Activated CD4-positive, alpha-beta memory T cell treated with anti-CD3 and anti-CD28 coated beads for 36 hours (primary cell): ENCODE results near the gene ERBB3. TPM values are rescaled to one million over a fixed set of nuclear protein-coding genes. Genes with fewer than 3 reads are reported as not detected.

Experiments used
- CTCF ChIA-PET: fragments of 350-600 bp; sonication (Branson Sonifier 250); formaldehyde crosslinking; loops from one replicate; lab custom pipeline; 2021; ENCODE audit warnings: antibody characterized with exemption, inconsistent platforms; lab: Charles Lee
- POLR2A ChIA-PET: fragments of 350-600 bp; sonication (Branson Sonifier 250); formaldehyde crosslinking; loops from one replicate; lab custom pipeline; 2021; ENCODE audit warnings: antibody characterized with exemption; lab: Charles Lee
- DNase-seq: peaks from one replicate; pipeline ENCODE4 v3.0.0-alpha.2; 2020
- H3K27ac Mint-ChIP-seq: one replicate; pipeline ENCODE4 v1.8.0; 2021; ENCODE audit warnings: mixed read lengths
- H3K27me3 Mint-ChIP-seq: one replicate; pipeline ENCODE4 v1.8.0; 2021; ENCODE audit warnings: mixed read lengths
- H3K36me3 Mint-ChIP-seq: one replicate; pipeline ENCODE4 v1.8.0; 2021; ENCODE audit warnings: mixed read lengths
- H3K4me1 Mint-ChIP-seq: one replicate; pipeline ENCODE4 v1.8.0; 2021; ENCODE audit warnings: low read depth, mixed read lengths
- H3K4me3 Mint-ChIP-seq: one replicate; pipeline ENCODE4 v1.8.0; 2021; ENCODE audit warnings: mild to moderate bottlenecking, mixed read lengths
- H3K9me3 Mint-ChIP-seq: one replicate; pipeline ENCODE4 v1.8.0; 2021; ENCODE audit warnings: mixed read lengths
- intact Hi-C: fragments of 100-400 bp; cut with micrococcal nuclease; formaldehyde crosslinking; loops from one replicate; pipeline ENCODE4 v1.15.1; 2023
- total RNA-seq, 2 experiments: library from RNA; stranded (reverse); gene quantifications; one replicate each; pipeline ENCODE4 v1.2.3, GENCODE V29; 2021

The ERBB3 gene
- total RNA-seq, 2 experiments from 2014 or later = 0.82 to 0.86 TPM

GRCh38 chr12:56101045-56101444 is 21.1 kb downstream of the ERBB3 start:
- Mint-ChIP-seq H3K36me3 (peaks cover 18% of the 10 kb centered on the region), H3K4me3 (no peak overlapping the region), H3K4me1 (peaks cover 21% of the 10 kb centered on the region), H3K27ac (no peak overlapping the region), H3K27me3 (no peaks in the 10 kb centered on the region), H3K9me3 (no peaks in the 10 kb centered on the region)
- no peak for DNase-seq
- ChIA-PET CTCF (interaction anchor here (1.2 kb wide), 1 partner anchor 105 kb away, joined by 6 read pairs; no protein-coding TSS in a partner anchor), POLR2A (no interaction called here)
- intact Hi-C loops = loop anchor here (5.0 to 10.0 kb wide), 3 partner anchors 104 to 1116 kb away; partner anchors contain the start of genes ORMDL2, SARNP, SUOX and TESPA1

DNA sequence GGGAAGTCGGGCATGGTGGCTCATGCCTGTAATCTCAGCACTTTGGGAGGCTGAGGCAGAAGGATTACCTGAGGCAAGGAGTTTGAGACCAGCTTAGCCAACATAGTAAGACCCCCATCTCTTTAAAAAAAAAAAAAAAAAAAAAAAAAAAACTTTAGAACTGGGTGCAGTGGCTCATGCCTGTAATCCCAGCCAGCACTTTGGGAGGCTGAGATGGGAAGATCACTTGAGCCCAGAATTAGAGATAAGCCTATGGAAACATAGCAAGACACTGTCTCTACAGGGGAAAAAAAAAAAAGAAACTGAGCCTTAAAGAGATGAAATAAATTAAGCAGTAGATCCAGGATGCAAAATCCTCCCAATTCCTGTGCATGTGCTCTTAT is 22.7 kb downstream of the ERBB3 start:
- intact Hi-C loops = loop anchor here (5.0 to 10.0 kb wide), 3 partner anchors 105 to 1118 kb away; partner anchors contain the start of genes ORMDL2, SARNP, SUOX and TESPA1
- Mint-ChIP-seq H3K9me3 (no peaks in the 10 kb centered on the region), H3K4me1 (peaks cover 34% of the 10 kb centered on the region), H3K36me3 (peaks cover 32% of the 10 kb centered on the region), H3K27me3 (no peaks in the 10 kb centered on the region), H3K4me3 (peak overlapping the region; percentile 100), H3K27ac (peak overlapping the region; percentile 97)
- no peak for DNase-seq
- ChIA-PET CTCF (interaction anchor here (0.7 to 4.9 kb wide), 8 partner anchors 15 to 106 kb away, joined by 3 to 60 read pairs (median 14); partner anchors contain the start of genes ERBB3, ESYT1, RPL41 and SMARCC2), POLR2A (interaction anchor here (1.1 to 6.1 kb wide), 8 partner anchors 10 to 129 kb away, joined by 3 to 101 read pairs (median 10); partner anchors contain the start of genes ERBB3, RAB5B, RPL41 and ZC3H10)

DNA sequence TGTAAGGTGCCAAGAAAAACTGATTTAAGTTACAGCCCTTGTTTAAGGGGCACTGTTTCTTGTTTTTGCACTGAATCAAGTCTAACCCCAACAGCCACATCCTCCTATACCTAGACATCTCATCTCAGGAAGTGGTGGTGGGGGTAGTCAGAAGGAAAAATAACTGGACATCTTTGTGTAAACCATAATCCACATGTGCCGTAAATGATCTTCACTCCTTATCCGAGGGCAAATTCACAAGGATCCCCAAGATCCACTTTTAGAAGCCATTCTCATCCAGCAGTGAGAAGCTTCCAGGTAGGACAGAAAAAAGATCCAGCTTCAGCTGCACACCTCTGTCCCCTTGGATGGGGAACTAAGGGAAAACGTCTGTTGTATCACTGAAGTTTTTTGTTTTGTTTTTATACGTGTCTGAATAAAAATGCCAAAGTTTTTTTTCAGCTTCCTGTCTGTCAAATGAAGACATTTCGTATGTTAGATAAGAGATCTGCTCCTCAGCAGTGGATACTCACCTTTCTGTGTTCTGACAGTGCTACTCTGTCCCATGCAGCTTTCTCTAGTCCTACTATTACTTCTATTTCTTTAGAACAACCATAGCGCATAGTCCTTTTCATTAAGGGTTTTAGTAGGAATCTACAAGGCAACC is 23.2 kb downstream of the ERBB3 start:
- ChIA-PET POLR2A (interaction anchor here (0.9 to 6.1 kb wide), 15 partner anchors 10 to 365 kb away, joined by 3 to 101 read pairs (median 5); partner anchors contain the start of genes CNPY2, ERBB3, MYL6 and ORMDL2), CTCF (interaction anchor here (0.7 to 4.9 kb wide), 12 partner anchors 14 to 531 kb away, joined by 3 to 60 read pairs (median 6); partner anchors contain the start of genes DGKA, ERBB3, ESYT1 and RNF41)
- intact Hi-C loops = loop anchor here (5.0 to 10.0 kb wide), 3 partner anchors 106 to 1118 kb away; partner anchors contain the start of genes ORMDL2, SARNP, SUOX and TESPA1
- Mint-ChIP-seq H3K4me1 (peaks cover 34% of the 10 kb centered on the region), H3K27me3 (no peaks in the 10 kb centered on the region), H3K36me3 (peaks cover 37% of the 10 kb centered on the region), H3K4me3 (peak overlapping the region; percentile 100), H3K9me3 (no peaks in the 10 kb centered on the region), H3K27ac (peak overlapping the region; percentile 97)
- DNase-seq = peak; percentile 19

DNA sequence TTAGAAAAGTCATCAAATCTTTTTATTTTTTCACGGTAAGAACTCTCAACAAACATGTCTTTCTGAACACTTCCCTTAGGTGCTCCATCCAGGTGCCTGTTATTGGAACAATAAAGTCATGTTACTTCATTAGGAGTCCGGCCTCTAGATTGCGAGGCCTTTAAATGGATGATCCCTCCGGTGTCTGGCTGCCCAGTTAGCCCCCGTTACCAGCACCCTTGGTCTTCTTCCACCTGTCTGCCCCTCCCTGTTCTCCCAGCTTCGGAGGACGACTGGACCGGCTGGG is 23.8 kb downstream of the ERBB3 start:
- H3K9me3 Mint-ChIP-seq = no peaks in the 10 kb centered on the region
- ChIA-PET CTCF (interaction anchor here (0.8 to 4.9 kb wide), 15 partner anchors 14 to 533 kb away, joined by 3 to 60 read pairs (median 7); partner anchors contain the start of genes DGKA, ERBB3, ESYT1 and MYL6B), POLR2A (interaction anchor here (0.7 to 6.1 kb wide), 18 partner anchors 9 to 365 kb away, joined by 3 to 101 read pairs (median 5); partner anchors contain the start of genes CNPY2, DNAJC14, ERBB3 and MYL6)
- no peaks in the 10 kb centered on the region for H3K27me3 Mint-ChIP-seq
- H3K4me3 Mint-ChIP-seq = peak overlapping the region; percentile 100
- intact Hi-C loops = loop anchor here (1.0 to 10.0 kb wide), 11 partner anchors 13 to 1119 kb away; partner anchors contain the start of genes DGKA, ESYT1, MYL6B and ORMDL2
- no peak for DNase-seq
- peak overlapping the region; percentile 97 for H3K27ac Mint-ChIP-seq
- H3K36me3 Mint-ChIP-seq = peaks cover 43% of the 10 kb centered on the region
- peaks cover 34% of the 10 kb centered on the region for H3K4me1 Mint-ChIP-seq

DNA sequence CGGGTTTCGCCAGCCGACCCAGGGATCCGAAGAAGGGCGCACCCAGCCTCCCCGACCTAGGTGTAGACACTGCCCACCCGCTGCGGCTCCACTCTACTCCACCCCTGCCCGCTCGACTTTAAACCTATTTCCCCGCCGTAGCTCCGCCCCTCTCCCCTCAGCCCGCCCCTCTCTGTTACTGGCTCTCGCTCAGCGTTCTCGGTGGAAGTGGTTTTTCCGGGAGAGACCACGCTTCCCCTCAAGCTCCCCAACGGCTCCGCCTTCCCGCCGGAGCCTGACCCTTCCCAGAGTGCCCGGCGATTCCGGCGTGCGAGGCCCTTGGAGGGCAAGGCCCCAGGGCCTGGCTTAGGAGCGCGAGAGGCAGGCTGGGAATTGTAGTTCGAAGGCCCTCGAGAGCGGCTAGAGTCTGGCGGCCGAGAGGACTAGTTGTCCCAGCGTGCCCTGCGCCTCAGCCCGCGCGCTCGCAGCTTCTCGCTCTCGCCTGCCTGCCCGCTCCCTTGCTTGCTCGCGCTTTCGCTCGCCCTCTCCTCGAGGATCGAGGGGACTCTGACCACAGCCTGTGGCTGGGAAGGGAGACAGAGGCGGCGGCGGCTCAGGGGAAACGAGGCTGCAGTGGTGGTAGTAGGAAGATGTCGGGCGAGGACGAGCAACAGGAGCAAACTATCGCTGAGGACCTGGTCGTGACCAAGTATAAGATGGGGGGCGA is 24.3 kb downstream of the ERBB3 start, which contains the start of gene PA2G4:
Gene PA2G4 (plus strand): TSS at position 451 of the 706 bp plus-strand sequence. CDS start 179 bp downstream, at position 630.
- peak; percentile 99 for DNase-seq
- peaks cover 34% of the 10 kb centered on the region for H3K4me1 Mint-ChIP-seq
- no peaks in the 10 kb centered on the region for H3K27me3 Mint-ChIP-seq
- ChIA-PET POLR2A (interaction anchor here (0.7 to 6.1 kb wide), 22 partner anchors 9 to 366 kb away, joined by 3 to 101 read pairs (median 5); partner anchors contain the start of genes CNPY2, DNAJC14, ERBB3 and ESYT1), CTCF (interaction anchor here (0.7 to 4.9 kb wide), 21 partner anchors 13 to 585 kb away, joined by 3 to 60 read pairs (median 6); partner anchors contain the start of genes DGKA, ERBB3, ESYT1 and MYL6B)
- peak within 1 kb of the TSS; percentile 97 for H3K27ac Mint-ChIP-seq
- peaks cover 46% of the 10 kb centered on the region for H3K36me3 Mint-ChIP-seq
- peak within 1 kb of the TSS; percentile 100 for H3K4me3 Mint-ChIP-seq
- intact Hi-C loops = loop anchor here (1.0 to 10.0 kb wide), 11 partner anchors 12 to 1119 kb away; partner anchors contain the start of genes DGKA, ESYT1, MYL6B and ORMDL2
- no peaks in the 10 kb centered on the region for H3K9me3 Mint-ChIP-seq

DNA sequence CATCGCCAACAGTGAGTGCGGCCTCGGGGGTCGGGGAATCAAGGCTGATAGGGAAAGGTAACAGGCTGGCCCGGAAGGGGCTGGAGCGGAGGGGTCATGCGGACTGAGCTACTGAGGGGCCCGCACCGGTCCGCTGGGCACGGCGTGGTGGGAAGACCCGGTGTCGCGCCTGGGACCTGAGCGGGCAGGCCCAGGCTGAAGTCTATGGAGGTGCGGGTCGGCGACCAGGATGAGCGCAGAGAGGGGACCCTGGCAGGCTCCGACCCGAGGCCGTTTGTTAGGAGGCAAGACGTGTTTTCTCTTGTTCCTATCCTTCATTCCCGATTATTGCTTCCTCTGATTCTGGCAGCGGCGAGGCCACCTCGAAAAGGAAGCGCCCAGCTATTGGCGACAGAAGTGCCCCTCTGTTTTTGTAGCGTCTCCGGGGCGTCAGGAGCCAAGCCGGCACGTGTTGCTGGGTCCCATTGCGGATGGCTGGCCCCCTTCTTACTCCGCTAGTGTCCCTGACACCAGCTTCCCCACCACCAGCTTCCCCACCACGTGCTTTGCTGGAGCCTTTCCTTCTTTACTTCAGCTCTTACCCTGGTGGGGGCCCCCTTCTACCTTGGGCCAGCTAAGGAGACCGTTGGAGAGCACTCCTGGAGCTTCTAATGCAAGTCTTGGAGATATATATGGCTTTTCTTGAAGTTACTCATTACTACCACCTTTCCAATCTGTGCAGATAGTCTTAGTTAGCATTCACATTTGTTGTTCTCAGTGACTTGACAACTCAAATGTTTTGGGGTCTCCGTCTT is 25.0 kb downstream of the ERBB3 start:
- peak overlapping the region; percentile 97 for H3K27ac Mint-ChIP-seq
- H3K36me3 Mint-ChIP-seq = peaks cover 52% of the 10 kb centered on the region
- no peaks in the 10 kb centered on the region for H3K27me3 Mint-ChIP-seq
- peak; percentile 42 for DNase-seq
- no peaks in the 10 kb centered on the region for H3K9me3 Mint-ChIP-seq
- CTCF ChIA-PET = interaction anchor here (0.6 to 4.9 kb wide), 19 partner anchors 9 to 584 kb away, joined by 3 to 60 read pairs (median 4); partner anchors contain the start of genes ERBB3, MYL6B, RNF41 and RPL41
- peak overlapping the region; percentile 100 for H3K4me3 Mint-ChIP-seq
- peaks cover 34% of the 10 kb centered on the region for H3K4me1 Mint-ChIP-seq
- POLR2A ChIA-PET = interaction anchor here (0.8 to 6.1 kb wide), 15 partner anchors 13 to 367 kb away, joined by 3 to 101 read pairs (median 6); partner anchors contain the start of genes DNAJC14, ERBB3, ESYT1 and MYL6
- intact Hi-C loops = loop anchor here (1.0 to 10.0 kb wide), 11 partner anchors 11 to 1120 kb away; partner anchors contain the start of genes DGKA, ESYT1, MYL6B and ORMDL2

- peaks cover 34% of the 10 kb centered on the region for H3K4me1 Mint-ChIP-seq
- H3K27me3 Mint-ChIP-seq = no peaks in the 10 kb centered on the region
- CTCF ChIA-PET = interaction anchor here (0.6 to 4.9 kb wide), 9 partner anchors 8 to 345 kb away, joined by 3 to 60 read pairs (median 4); partner anchors contain the start of genes RPL41, SUOX and ZC3H10
- H3K4me3 Mint-ChIP-seq = peak overlapping the region; percentile 100
- POLR2A ChIA-PET = interaction anchor here (1.3 to 6.1 kb wide), 6 partner anchors 12 to 276 kb away, joined by 4 to 101 read pairs (median 10); partner anchors contain the start of genes DNAJC14, ERBB3, RAB5B and RPL41
- peak overlapping the region; percentile 97 for H3K27ac Mint-ChIP-seq
- intact Hi-C loops = loop anchor here (2.0 to 10.0 kb wide), 2 partner anchors 175 to 1121 kb away; partner anchors contain the start of genes DGKA and TESPA1
- H3K9me3 Mint-ChIP-seq = no peaks in the 10 kb centered on the region
- H3K36me3 Mint-ChIP-seq = peaks cover 58% of the 10 kb centered on the region
- DNase-seq = no peak
Measured at GRCh38 chr12:56105609-56105902, 25.6 kb downstream of the ERBB3 start.

DNA sequence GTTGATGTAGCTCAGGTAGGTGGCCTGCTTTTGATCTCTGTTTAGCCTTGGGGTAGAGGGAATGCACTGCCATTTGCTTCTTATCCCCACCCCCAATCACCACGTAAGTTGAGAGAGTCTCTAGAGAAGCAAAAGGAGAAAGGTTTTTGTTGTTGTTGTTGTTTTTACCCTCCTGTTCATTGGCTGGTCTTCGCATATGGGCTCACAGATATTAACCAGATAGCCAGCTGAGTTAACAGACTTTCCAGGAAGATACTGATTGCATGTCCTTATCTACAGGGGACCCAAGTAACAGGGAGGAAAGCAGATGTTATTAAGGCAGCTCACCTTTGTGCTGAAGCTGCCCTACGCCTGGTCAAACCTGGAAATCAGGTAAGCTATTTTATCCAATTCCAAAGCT is 27.3 kb downstream of the ERBB3 start:
- intact Hi-C loops = loop anchor here (10.0 kb wide), 1 partner anchor 1122 kb away; the partner anchor contains the start of gene TESPA1
- Mint-ChIP-seq H3K9me3 (no peaks in the 10 kb centered on the region), H3K4me1 (peaks cover 29% of the 10 kb centered on the region), H3K36me3 (peaks cover 70% of the 10 kb centered on the region), H3K4me3 (no peak overlapping the region), H3K27ac (peak overlapping the region; percentile 53), H3K27me3 (no peaks in the 10 kb centered on the region)
- POLR2A ChIA-PET = interaction anchor here (0.8 to 6.1 kb wide), 4 partner anchors 10 to 179 kb away, joined by 3 to 101 read pairs (median 4); partner anchors contain the start of genes RPL41 and ZC3H10
- no peak for DNase-seq
- CTCF ChIA-PET = interaction anchor here (1.1 to 1.9 kb wide), 3 partner anchors 11 to 111 kb away, joined by 4 to 8 read pairs (median 4); partner anchors contain the start of gene ZC3H10

DNA sequence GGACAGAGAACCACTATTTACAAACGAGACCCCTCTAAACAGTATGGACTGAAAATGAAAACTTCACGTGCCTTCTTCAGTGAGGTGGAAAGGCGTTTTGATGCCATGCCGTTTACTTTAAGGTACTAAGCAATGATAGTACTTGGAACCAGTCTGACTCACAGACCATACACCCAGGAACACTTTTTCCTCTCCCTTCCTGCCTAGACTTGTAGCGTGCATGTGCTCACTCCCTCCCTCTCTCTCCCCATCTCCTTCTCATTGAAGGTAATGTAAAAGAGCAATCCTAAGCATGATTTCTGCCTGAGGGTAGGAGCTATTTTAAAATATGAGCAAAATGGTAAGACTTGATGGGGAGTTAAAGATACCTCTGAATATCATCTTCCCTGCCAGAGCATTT is 30.6 kb downstream of the ERBB3 start:
- no peak overlapping the region for H3K4me3 Mint-ChIP-seq
- POLR2A ChIA-PET = interaction anchor here (0.6 kb wide), 1 partner anchor 116 kb away, joined by 4 read pairs; no protein-coding TSS in a partner anchor
- intact Hi-C loops = no loop called here
- peak overlapping the region; percentile 21 for H3K27ac Mint-ChIP-seq
- H3K27me3 Mint-ChIP-seq = no peaks in the 10 kb centered on the region
- H3K36me3 Mint-ChIP-seq = peaks cover 77% of the 10 kb centered on the region
- no peak for DNase-seq
- peaks cover 18% of the 10 kb centered on the region for H3K4me1 Mint-ChIP-seq
- CTCF ChIA-PET = interaction anchor here (0.9 kb wide), 1 partner anchor 16 kb away, joined by 3 read pairs; no protein-coding TSS in a partner anchor
- H3K9me3 Mint-ChIP-seq = no peaks in the 10 kb centered on the region

DNA sequence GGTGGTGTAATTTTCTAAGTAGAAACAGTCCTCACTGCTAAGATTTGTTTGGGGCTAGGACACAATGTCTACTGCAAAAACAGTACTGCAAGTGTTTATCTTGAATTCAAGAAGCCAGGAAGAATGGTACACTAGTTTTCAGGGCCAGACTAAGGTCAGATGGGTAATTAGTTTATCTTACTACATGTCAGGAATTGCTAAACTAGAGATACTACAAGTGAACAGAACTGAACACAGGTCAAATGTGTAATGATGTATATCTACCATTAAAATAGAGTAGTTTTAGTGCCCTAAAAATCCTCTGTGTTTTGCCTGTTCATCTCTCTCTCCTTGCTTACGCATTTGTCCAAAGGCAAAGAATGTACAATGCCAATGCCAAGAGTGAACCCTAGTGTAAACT is 34.1 kb downstream of the ERBB3 start:
- intact Hi-C loops = no loop called here
- Mint-ChIP-seq H3K9me3 (no peaks in the 10 kb centered on the region), H3K27ac (peak overlapping the region; percentile 65), H3K36me3 (peaks cover 64% of the 10 kb centered on the region), H3K4me3 (no peak overlapping the region), H3K4me1 (peaks cover 16% of the 10 kb centered on the region), H3K27me3 (no peaks in the 10 kb centered on the region)
- ChIA-PET POLR2A (interaction anchor here (6.7 kb wide), 1 partner anchor 8 kb away, joined by 101 read pairs; the partner anchor contains the start of gene PA2G4), CTCF (interaction anchor here (1.0 kb wide), 1 partner anchor 9 kb away, joined by 3 read pairs; no protein-coding TSS in a partner anchor)
- DNase-seq = no peak
